Loucy (cell line): Measurements from ENCODE around the gene NALCN.

Experiments
- H2AFZ ChIP-seq: fragments of 200-600 bp; sonication (generic); 2 replicates; pipeline ENCODE4 v1.6.0; 2016; ENCODE audit warnings: antibody characterized with exemption, mild to moderate bottlenecking, low read length, moderate library complexity
- H3F3A ChIP-seq: fragments of 200-600 bp; 2 replicates; pipeline ENCODE4 v1.6.0; 2016; ENCODE audit warnings: antibody characterized with exemption, low read depth, mild to moderate bottlenecking
- H3K27me3 ChIP-seq: fragments of 200-600 bp; sonication (generic); 2 replicates; pipeline ENCODE4 v1.6.1; 2014; ENCODE audit warnings: low read length, mild to moderate bottlenecking; ENCODE audit not compliant: insufficient read depth, poor library complexity, severe bottlenecking
- H3K36me3 ChIP-seq: fragments of 200-600 bp; sonication (generic); 2 replicates; pipeline ENCODE4 v1.6.1; 2016; ENCODE audit warnings: low read length; ENCODE audit not compliant: insufficient read depth
- H3K4me1 ChIP-seq: fragments of 200-600 bp; sonication (generic); 2 replicates; pipeline ENCODE4 v1.5.1; 2014; ENCODE audit warnings: low read length, mild to moderate bottlenecking; ENCODE audit not compliant: insufficient read depth, poor library complexity, severe bottlenecking
- H3K4me2 ChIP-seq: fragments of 200-600 bp; sonication (generic); 2 replicates; pipeline ENCODE4 v1.6.0; 2014; ENCODE audit warnings: antibody characterized with exemption, low read length, low read depth, mild to moderate bottlenecking; ENCODE audit not compliant: poor library complexity, severe bottlenecking
- H3K4me3 ChIP-seq: fragments of 200-600 bp; sonication (generic); 2 replicates; pipeline ENCODE4 v1.5.1; 2014; ENCODE audit warnings: low read length, mild to moderate bottlenecking, mixed read lengths; ENCODE audit not compliant: poor library complexity, severe bottlenecking
- H3K79me2 ChIP-seq: fragments of 200-600 bp; sonication (generic); 2 replicates; pipeline ENCODE4 v1.6.1; 2014; ENCODE audit warnings: low read length; ENCODE audit not compliant: insufficient read depth
- H3K9ac ChIP-seq: fragments of 200-600 bp; sonication (generic); 2 replicates; pipeline ENCODE4 v1.6.0; 2014; ENCODE audit warnings: mild to moderate bottlenecking, low read depth, low read length, moderate library complexity; ENCODE audit not compliant: poor library complexity, severe bottlenecking
- H3K9me2 ChIP-seq: fragments of 200-600 bp; sonication (generic); replicated peaks from 2 replicates; pipeline ENCODE4 v1.6.1; 2016; ENCODE audit warnings: low read depth, low read length, mixed read lengths
- H3K9me3 ChIP-seq: fragments of 200-600 bp; sonication (generic); 2 replicates; pipeline ENCODE4 v1.6.1; 2014; ENCODE audit warnings: mild to moderate bottlenecking, antibody characterized with exemption, low read length, low read depth; ENCODE audit not compliant: insufficient read depth
- H4K20me1 ChIP-seq: fragments of 200-600 bp; sonication (generic); 2 replicates; pipeline ENCODE4 v1.6.0; 2014; ENCODE audit warnings: antibody characterized with exemption, low read length, mild to moderate bottlenecking; ENCODE audit not compliant: insufficient read depth, poor library complexity, severe bottlenecking
- CTCF ChIP-seq: fragments of 200-600 bp; sonication (generic); conservative IDR thresholded peaks from 2 replicates; pipeline ENCODE4 v1.5.1; 2014; ENCODE audit warnings: mild to moderate bottlenecking, antibody characterized with exemption, low read length
- EZH2phosphoT487 ChIP-seq: fragments of 200-600 bp; IDR thresholded peaks from 2 replicates; pipeline ENCODE4 v1.6.1; 2018; ENCODE audit warnings: antibody characterized with exemption, mild to moderate bottlenecking, moderate library complexity, borderline replicate concordance

NALCN gene

GRCh38 chr13:101383595-101383994 is 32.7 kb downstream of the NALCN start:
- Histone ChIP-seq H3K9me2 (no peaks in the 10 kb centered on the region), H3K4me1 (no peaks in the 10 kb centered on the region), H4K20me1 (no peaks in the 10 kb centered on the region), H3K27me3 (no peaks in the 10 kb centered on the region), H3F3A (no peaks in the 10 kb centered on the region), H3K4me3 (no peak overlapping the region), H3K36me3 (no peaks in the 10 kb centered on the region), H3K9me3 (no peaks in the 10 kb centered on the region), H3K4me2 (no peak overlapping the region), H3K9ac (no peak overlapping the region), H2AFZ (no peak overlapping the region), H3K79me2 (no peaks in the 10 kb centered on the region)
- TF ChIP-seq CTCF, result no peak

GRCh38 chr13:101382701-101383100 is 33.6 kb downstream of the NALCN start:
- no peaks in the 10 kb centered on the region for H3K9me2 ChIP-seq
- H3K4me2 ChIP-seq, result no peak overlapping the region
- H4K20me1 ChIP-seq, result no peaks in the 10 kb centered on the region
- H3K36me3 ChIP-seq, result no peaks in the 10 kb centered on the region
- no peak overlapping the region for H3K9ac ChIP-seq
- no peaks in the 10 kb centered on the region for H3K9me3 ChIP-seq
- no peaks in the 10 kb centered on the region for H3K27me3 ChIP-seq
- TF ChIP-seq CTCF, result no peak
- TF ChIP-seq EZH2phosphoT487, result no peak
- no peak overlapping the region for H2AFZ ChIP-seq
- no peak overlapping the region for H3K4me3 ChIP-seq
- H3K4me1 ChIP-seq, result no peaks in the 10 kb centered on the region
- H3F3A ChIP-seq, result no peaks in the 10 kb centered on the region
- no peaks in the 10 kb centered on the region for H3K79me2 ChIP-seq

- H3K9me2 ChIP-seq, result no peaks in the 10 kb centered on the region
- H3K4me3 ChIP-seq, result no peak overlapping the region
- H3K4me1 ChIP-seq, result no peaks in the 10 kb centered on the region
- H3K9me3 ChIP-seq, result no peaks in the 10 kb centered on the region
- H3K27me3 ChIP-seq, result no peaks in the 10 kb centered on the region
- no peak overlapping the region for H2AFZ ChIP-seq
- no peak overlapping the region for H3K9ac ChIP-seq
- TF ChIP-seq EZH2phosphoT487 (no peak), CTCF (no peak)
- no peaks in the 10 kb centered on the region for H4K20me1 ChIP-seq
- no peaks in the 10 kb centered on the region for H3K79me2 ChIP-seq
- H3F3A ChIP-seq, result no peaks in the 10 kb centered on the region
- H3K4me2 ChIP-seq, result no peak overlapping the region
- H3K36me3 ChIP-seq, result no peaks in the 10 kb centered on the region
Observed at GRCh38 chr13:101382086-101382485, 34.2 kb downstream of the NALCN start.
